Islet precursor cell (in vitro differentiated cells): ENCODE data around the gene EXOC1.

ENCODE experiments used
- DNase-seq: peaks from one replicate; pipeline ENCODE4 v3.0.0-alpha.2; 2018

The EXOC1 gene

GRCh38 chr4:55854129-55854528 is 681 bp downstream of the EXOC1 start:
- no peak for DNase-seq

- no peak for DNase-seq
Observed at GRCh38 chr4:55857586-55857985, 4.1 kb downstream of the EXOC1 start.

- no peak for DNase-seq
Observed at GRCh38 chr4:55859711-55860110, 6.3 kb downstream of the EXOC1 start.

GRCh38 chr4:55864577-55865223 is 11.3 kb downstream of the EXOC1 start:
- no peak for DNase-seq

- DNase-seq, result no peak
Observed at GRCh38 chr4:55865228-55865806, 11.9 kb downstream of the EXOC1 start.

- DNase-seq, result no peak
Observed at GRCh38 chr4:55866290-55866907, 13.0 kb downstream of the EXOC1 start.

- DNase-seq, result no peak
Observed at GRCh38 chr4:55866973-55867574, 13.6 kb downstream of the EXOC1 start.

GRCh38 chr4:55868581-55869090 is 15.2 kb downstream of the EXOC1 start:
- DNase-seq, result no peak

GRCh38 chr4:55871299-55871800 is 17.9 kb downstream of the EXOC1 start:
- no peak for DNase-seq

- no peak for DNase-seq
Observed at GRCh38 chr4:55874831-55875230, 21.4 kb downstream of the EXOC1 start.

- no peak for DNase-seq
Observed at GRCh38 chr4:55876387-55876786, 22.9 kb downstream of the EXOC1 start.

GRCh38 chr4:55879224-55879623 is 25.8 kb downstream of the EXOC1 start:
- DNase-seq, result peak; percentile 87

- no peak for DNase-seq
Observed at GRCh38 chr4:55880652-55881280, 27.3 kb downstream of the EXOC1 start.

- no peak for DNase-seq
Observed at GRCh38 chr4:55884093-55884850, 30.8 kb downstream of the EXOC1 start.

GRCh38 chr4:55884851-55885219 is 31.4 kb downstream of the EXOC1 start:
- DNase-seq, result no peak

GRCh38 chr4:55887594-55887993 is 34.1 kb downstream of the EXOC1 start:
- no peak for DNase-seq

- DNase-seq, result no peak
Observed at GRCh38 chr4:55892156-55892555, 38.7 kb downstream of the EXOC1 start.

- DNase-seq, result no peak
Observed at GRCh38 chr4:55896622-55897021, 43.2 kb downstream of the EXOC1 start.

GRCh38 chr4:55902677-55903076 is 49.2 kb downstream of the EXOC1 start:
- DNase-seq, result no peak

GRCh38 chr4:55903577-55903976 is 50.1 kb downstream of the EXOC1 start:
- no peak for DNase-seq

- DNase-seq, result no peak
Observed at GRCh38 chr4:55904576-55904975, 51.1 kb downstream of the EXOC1 start.

- no peak for DNase-seq
Observed at GRCh38 chr4:55906323-55906722, 52.9 kb downstream of the EXOC1 start.

- no peak for DNase-seq
Observed at GRCh38 chr4:55906989-55907388, 53.5 kb downstream of the EXOC1 start.
